Stimulated activated naive CD8-positive, alpha-beta T cell treated with anti-CD3 and anti-CD28 coated beads, Interleukin-15, amount 100 ng/mL, for 72 hours (primary cell): ENCODE measurements around the gene SLIT3.
A peak's percentile ranks its signal among the peaks of the same experiment; 100 is the strongest.

Source experiments
- ATAC-seq: fragments of 150-1000 bp; cut with Tn5 transposase; 2 replicates; pipeline ENCODE4 v1.10.0; 2021; ENCODE audit warnings: mild to moderate bottlenecking, moderate library complexity
- DNase-seq, 2 donors: peaks; one replicate each; pipeline ENCODE4 v3.0.0; 2021 to 2022
- H3K27ac Mint-ChIP-seq, 2 donors: one replicate each; pipeline ENCODE4 v1.8.0; 2022; ENCODE audit warnings: mild to moderate bottlenecking in 2 of 2, mixed read lengths in 2 of 2, moderate library complexity in 2 of 2
- H3K27me3 Mint-ChIP-seq: one replicate; pipeline ENCODE4 v1.8.0; 2022; ENCODE audit warnings: mixed read lengths
- H3K4me1 Mint-ChIP-seq: one replicate; pipeline ENCODE4 v1.8.0; 2022; ENCODE audit warnings: mild to moderate bottlenecking, mixed read lengths
- H3K4me3 Mint-ChIP-seq, 2 donors: one replicate each; pipeline ENCODE4 v1.8.0; 2022; ENCODE audit warnings: mild to moderate bottlenecking in 2 of 2, mixed read lengths in 2 of 2, moderate library complexity in 1 of 2
- H3K9me3 Mint-ChIP-seq, 2 donors: one replicate each; pipeline ENCODE4 v1.8.0; 2022; ENCODE audit warnings: mixed read lengths in 2 of 2

The SLIT3 gene

DNA sequence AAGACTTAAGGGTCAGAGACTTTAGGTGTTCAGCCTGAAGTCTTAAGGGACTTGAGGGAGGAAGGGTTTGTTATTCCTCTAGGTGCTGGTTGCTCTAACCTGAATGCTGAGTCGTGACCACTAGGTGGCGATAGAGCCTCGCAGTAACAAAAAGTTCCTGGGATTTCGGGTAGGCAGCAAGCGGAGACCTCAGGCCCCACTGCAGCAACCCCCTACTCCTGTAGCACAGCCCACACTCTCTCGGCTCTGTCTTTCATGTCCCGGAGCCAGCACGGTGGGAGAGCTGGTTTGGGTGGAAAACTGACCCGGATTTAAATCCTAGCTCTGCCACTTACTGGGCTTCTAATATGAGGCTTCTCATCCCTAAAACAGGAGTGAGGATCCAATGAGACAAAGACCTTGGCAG lies 621.4 kb downstream of the SLIT3 start:
- Mint-ChIP-seq H3K27me3 (no peaks in the 10 kb centered on the region), H3K27ac (no peak overlapping the region), H3K4me3 (no peak overlapping the region), H3K9me3 (no peaks in the 10 kb centered on the region), H3K4me1 (peaks cover 30% of the 10 kb centered on the region)
- DNase-seq (peak; percentile 45 to 49), ATAC-seq (peak; percentile 42)

- ATAC-seq (no peak), DNase-seq (no peak)
- H3K4me1 Mint-ChIP-seq: peaks cover 10% of the 10 kb centered on the region
- no peak overlapping the region for H3K4me3 Mint-ChIP-seq
- H3K27ac Mint-ChIP-seq: no peak overlapping the region
- H3K9me3 Mint-ChIP-seq: no peaks in the 10 kb centered on the region
- no peaks in the 10 kb centered on the region for H3K27me3 Mint-ChIP-seq
These were observed 624.4 kb downstream of the SLIT3 start for GRCh38 chr5:168676501-168676900.

- DNase-seq (no peak), ATAC-seq (no peak)
- Mint-ChIP-seq H3K4me3 (no peak overlapping the region), H3K27me3 (no peaks in the 10 kb centered on the region), H3K9me3 (no peaks in the 10 kb centered on the region), H3K27ac (peak overlapping the region in 1 of 2 donors; percentile 1), H3K4me1 (peaks cover 4% of the 10 kb centered on the region)
These were observed 625.0 kb downstream of the SLIT3 start for GRCh38 chr5:168675883-168676408.

GRCh38 chr5:168674893-168675482 lies 626.0 kb downstream of the SLIT3 start:
- no peak overlapping the region for H3K4me3 Mint-ChIP-seq
- no peak for ATAC-seq
- no peak for DNase-seq
- H3K27me3 Mint-ChIP-seq: no peaks in the 10 kb centered on the region
- no peak overlapping the region for H3K27ac Mint-ChIP-seq
- no peaks in the 10 kb centered on the region for H3K4me1 Mint-ChIP-seq
- H3K9me3 Mint-ChIP-seq: no peaks in the 10 kb centered on the region

DNA sequence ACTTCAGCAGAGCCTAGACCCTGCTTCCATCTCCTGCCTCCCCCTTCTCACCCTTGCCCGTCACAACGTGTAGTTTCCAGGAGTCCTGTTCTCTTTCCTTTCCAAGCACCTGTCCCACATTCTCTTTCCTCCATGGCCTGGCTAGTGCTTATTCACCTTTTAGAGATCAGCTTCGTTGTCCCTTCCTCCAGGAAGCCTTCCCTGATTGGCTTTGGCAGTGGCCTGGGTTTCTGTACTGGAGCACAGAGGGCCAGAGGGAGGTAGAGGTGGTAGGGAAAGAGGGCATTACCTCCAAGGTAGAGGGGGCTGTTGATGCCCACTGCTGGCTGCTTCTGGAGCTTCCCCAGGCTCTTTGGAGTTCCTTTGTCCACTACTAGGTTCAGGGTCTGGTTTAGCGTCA lies 628.1 kb downstream of the SLIT3 start:
- no peaks in the 10 kb centered on the region for H3K9me3 Mint-ChIP-seq
- no peak overlapping the region for H3K27ac Mint-ChIP-seq
- H3K4me1 Mint-ChIP-seq: no peaks in the 10 kb centered on the region
- ATAC-seq (no peak), DNase-seq (no peak)
- H3K4me3 Mint-ChIP-seq: no peak overlapping the region
- H3K27me3 Mint-ChIP-seq: no peaks in the 10 kb centered on the region

DNA sequence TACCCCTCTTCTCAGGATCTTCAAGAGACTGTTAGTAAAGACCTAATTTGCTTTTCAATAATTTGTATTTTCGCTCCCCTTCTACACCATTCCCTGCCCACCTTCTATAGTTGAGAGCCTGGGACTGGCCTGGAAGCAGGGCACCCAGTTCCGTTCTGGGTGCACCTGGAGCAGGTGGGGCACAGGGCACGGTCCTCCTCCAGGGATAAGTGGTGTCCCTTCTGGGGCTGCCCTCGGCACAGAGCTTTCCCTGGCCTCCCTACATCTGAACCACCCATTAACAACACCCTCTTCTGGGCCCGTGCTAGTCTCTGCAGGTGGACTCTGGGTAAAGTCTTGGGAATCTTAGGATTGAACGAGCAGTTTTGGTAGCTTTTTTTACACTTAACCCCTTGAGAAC lies 628.9 kb downstream of the SLIT3 start:
- ATAC-seq: no peak

GRCh38 chr5:168670881-168671575 lies 629.9 kb downstream of the SLIT3 start:
- ATAC-seq (no peak), DNase-seq (no peak)
- Mint-ChIP-seq H3K27me3 (no peaks in the 10 kb centered on the region), H3K4me3 (no peak overlapping the region), H3K27ac (no peak overlapping the region), H3K9me3 (no peaks in the 10 kb centered on the region), H3K4me1 (no peaks in the 10 kb centered on the region)

More for the DNA sequence above, 628.9 kb downstream of the SLIT3 start:
- Mint-ChIP-seq H3K9me3 (no peaks in the 10 kb centered on the region), H3K4me3 (no peak overlapping the region), H3K4me1 (no peaks in the 10 kb centered on the region), H3K27ac (no peak overlapping the region), H3K27me3 (no peaks in the 10 kb centered on the region)
- DNase-seq: no peak

DNA sequence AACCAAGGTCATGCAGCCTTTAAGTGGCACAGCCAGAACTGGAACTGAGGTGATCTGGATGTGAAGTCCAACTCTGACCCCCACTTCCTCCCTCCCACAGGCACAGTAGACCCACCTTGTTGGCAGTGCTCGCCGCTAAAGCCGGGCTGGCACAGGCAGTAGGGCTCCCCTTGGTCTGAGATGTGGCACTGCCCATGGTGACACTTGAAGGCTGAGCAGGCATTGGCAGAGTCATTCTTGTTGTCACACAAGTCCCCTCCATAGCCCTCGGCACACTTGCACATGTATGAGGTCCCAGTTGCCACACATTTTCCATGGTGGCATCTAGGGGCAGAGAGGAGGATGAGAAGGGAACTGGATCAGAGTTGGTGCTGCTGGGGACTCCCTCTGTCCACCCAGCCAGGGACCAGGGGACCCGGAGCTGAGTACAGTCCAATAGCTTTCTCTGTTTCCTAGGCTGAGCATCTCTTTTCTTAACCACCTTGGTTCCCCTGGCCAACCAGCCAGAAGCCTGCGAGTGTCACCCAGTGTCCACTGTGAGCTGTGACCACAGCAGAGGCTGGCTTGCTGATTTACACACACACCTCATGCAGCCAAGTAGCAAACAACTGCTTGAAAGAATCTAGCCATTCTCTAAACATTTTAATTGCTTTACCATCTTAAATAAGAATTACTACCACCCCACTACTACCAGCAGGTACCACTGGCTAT lies 631.1 kb downstream of the SLIT3 start:
- H3K27me3 Mint-ChIP-seq: no peaks in the 10 kb centered on the region
- ATAC-seq (no peak), DNase-seq (no peak)
- H3K4me3 Mint-ChIP-seq: no peak overlapping the region
- no peaks in the 10 kb centered on the region for H3K4me1 Mint-ChIP-seq
- peak overlapping the region in 1 of 2 donors; percentile 57 for H3K27ac Mint-ChIP-seq
- no peaks in the 10 kb centered on the region for H3K9me3 Mint-ChIP-seq

GRCh38 chr5:168669156-168669555 lies 631.8 kb downstream of the SLIT3 start:
- H3K27ac Mint-ChIP-seq: no peak overlapping the region
- H3K4me3 Mint-ChIP-seq: no peak overlapping the region
- no peak for ATAC-seq
- H3K4me1 Mint-ChIP-seq: no peaks in the 10 kb centered on the region
- H3K9me3 Mint-ChIP-seq: no peaks in the 10 kb centered on the region
- no peaks in the 10 kb centered on the region for H3K27me3 Mint-ChIP-seq
- DNase-seq: no peak

DNA sequence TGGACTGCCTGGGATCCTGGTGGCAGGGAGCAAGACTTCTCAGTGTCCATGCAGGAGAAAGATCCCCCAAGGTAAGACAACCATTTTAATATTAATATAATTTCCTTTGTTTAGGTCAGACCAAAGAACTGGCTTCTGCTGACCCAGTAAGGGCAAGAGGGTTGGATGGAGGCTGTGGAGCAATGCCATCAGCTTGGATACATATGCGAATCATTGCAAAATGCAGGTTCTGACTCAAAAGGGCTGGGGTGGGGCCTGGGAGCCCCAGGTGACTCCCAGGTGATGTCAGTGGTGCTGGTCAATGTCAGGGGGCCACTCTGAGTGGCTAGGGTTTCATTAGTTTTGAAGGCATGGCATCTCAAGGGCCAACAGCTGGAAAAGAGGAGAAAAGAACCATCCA lies 632.9 kb downstream of the SLIT3 start:
- H3K9me3 Mint-ChIP-seq: no peaks in the 10 kb centered on the region
- DNase-seq (no peak), ATAC-seq (no peak)
- H3K27me3 Mint-ChIP-seq: no peaks in the 10 kb centered on the region
- no peak overlapping the region for H3K27ac Mint-ChIP-seq
- H3K4me3 Mint-ChIP-seq: no peak overlapping the region
- H3K4me1 Mint-ChIP-seq: no peaks in the 10 kb centered on the region

DNA sequence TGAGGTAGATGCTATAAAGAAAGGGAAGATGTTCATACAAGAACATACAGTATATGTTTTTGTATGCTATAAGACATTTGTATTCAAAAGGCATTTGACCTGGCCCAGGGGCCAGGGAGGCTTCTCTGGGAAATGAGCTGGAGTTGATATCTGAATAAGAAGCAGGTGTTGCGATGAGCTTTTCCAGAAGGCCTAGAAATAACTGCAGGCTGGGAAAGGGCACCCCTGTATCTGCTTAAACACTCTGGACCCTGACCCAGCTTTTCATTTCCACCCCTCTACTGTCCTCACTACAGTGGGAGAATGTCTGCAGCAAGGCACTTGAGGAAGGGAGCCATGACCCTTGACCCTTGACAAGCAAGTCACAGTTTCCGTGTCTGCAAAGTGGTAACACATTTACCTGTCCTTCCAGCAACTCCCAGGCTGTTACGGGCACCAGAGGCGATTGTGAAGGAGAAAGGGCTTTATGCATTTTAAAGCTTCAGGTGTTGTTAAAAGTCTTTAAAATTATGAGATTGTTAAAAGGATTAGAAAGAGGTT lies 633.6 kb downstream of the SLIT3 start:
- DNase-seq (no peak), ATAC-seq (no peak)
- Mint-ChIP-seq H3K9me3 (no peaks in the 10 kb centered on the region), H3K27ac (no peak overlapping the region), H3K27me3 (no peaks in the 10 kb centered on the region), H3K4me1 (no peaks in the 10 kb centered on the region), H3K4me3 (no peak overlapping the region)

GRCh38 chr5:168666356-168666755 lies 634.6 kb downstream of the SLIT3 start:
- ATAC-seq: no peak
- Mint-ChIP-seq H3K4me1 (no peaks in the 10 kb centered on the region), H3K27me3 (no peaks in the 10 kb centered on the region), H3K4me3 (no peak overlapping the region), H3K9me3 (no peaks in the 10 kb centered on the region), H3K27ac (peak overlapping the region in 1 of 2 donors; percentile 59)
- DNase-seq: no peak

GRCh38 chr5:168663276-168664004 lies 637.5 kb downstream of the SLIT3 start:
- Mint-ChIP-seq H3K4me3 (no peak overlapping the region), H3K27me3 (no peaks in the 10 kb centered on the region), H3K4me1 (no peaks in the 10 kb centered on the region), H3K9me3 (no peaks in the 10 kb centered on the region), H3K27ac (peak overlapping the region in 1 of 2 donors; percentile 37)
- DNase-seq (no peak), ATAC-seq (no peak)

DNA sequence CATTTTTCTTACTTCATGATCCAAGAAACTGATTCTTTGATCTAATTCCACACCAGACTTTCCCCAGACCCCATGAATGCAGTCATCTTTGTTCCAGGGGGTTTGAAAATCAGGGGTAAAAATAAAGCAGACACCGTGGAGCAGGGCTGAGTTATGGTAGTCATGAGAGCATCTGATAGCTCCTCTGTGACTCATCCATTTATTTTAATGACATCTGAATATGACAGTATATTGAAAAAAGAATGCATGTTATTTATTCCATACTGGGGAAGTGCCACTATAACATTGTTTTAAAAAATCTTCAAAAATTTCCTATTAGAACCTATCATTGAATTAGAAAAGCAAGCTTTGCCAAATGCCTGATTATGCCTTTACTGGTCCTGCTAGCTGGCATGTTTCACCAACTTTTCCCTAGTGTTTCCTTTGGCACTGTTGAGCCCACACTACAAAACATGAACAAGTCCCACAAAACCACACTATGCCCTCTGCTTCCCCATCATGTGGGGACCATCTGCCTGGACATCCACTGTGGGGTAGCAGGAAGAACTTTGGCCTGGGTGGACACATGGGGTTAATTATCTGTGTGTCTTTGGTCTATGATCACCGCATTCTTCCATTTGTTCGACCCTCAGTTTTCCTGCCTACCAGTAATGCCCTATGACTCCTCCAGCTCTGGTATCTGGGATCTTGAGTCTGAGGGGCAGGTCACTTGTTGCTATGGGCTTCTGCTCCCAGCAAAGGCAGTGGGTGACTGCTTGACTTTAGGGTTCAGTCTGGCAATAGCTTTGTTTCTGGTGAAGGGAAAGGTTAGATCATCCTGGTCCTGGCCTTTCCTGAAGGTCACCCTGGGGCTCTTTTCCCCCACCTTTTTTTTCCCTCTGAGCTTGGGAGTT lies 639.1 kb downstream of the SLIT3 start:
- Mint-ChIP-seq H3K4me3 (no peak overlapping the region), H3K4me1 (no peaks in the 10 kb centered on the region), H3K27ac (no peak overlapping the region), H3K9me3 (no peaks in the 10 kb centered on the region), H3K27me3 (no peaks in the 10 kb centered on the region)
- DNase-seq (no peak), ATAC-seq (no peak)

- Mint-ChIP-seq H3K9me3 (no peaks in the 10 kb centered on the region), H3K27me3 (no peaks in the 10 kb centered on the region), H3K4me3 (no peak overlapping the region), H3K27ac (no peak overlapping the region), H3K4me1 (no peaks in the 10 kb centered on the region)
- ATAC-seq (no peak), DNase-seq (no peak)
These were observed 640.2 kb downstream of the SLIT3 start for GRCh38 chr5:168660691-168661090.
